IPS-NIHi7 (cell line): ENCODE measurements around the gene RPL22L1.
"Not testable (repeated sequence)": the region's sequence is repeated elsewhere in the genome, so short reads cannot be mapped to it uniquely, and the experiment has no call there.

Experiments used
- DNase-seq: peaks from one replicate; pipeline ENCODE4 v3.0.0; 2012; ENCODE audit warnings: mixed read lengths; ENCODE audit errors: extremely low spot score

RPL22L1 gene

DNA sequence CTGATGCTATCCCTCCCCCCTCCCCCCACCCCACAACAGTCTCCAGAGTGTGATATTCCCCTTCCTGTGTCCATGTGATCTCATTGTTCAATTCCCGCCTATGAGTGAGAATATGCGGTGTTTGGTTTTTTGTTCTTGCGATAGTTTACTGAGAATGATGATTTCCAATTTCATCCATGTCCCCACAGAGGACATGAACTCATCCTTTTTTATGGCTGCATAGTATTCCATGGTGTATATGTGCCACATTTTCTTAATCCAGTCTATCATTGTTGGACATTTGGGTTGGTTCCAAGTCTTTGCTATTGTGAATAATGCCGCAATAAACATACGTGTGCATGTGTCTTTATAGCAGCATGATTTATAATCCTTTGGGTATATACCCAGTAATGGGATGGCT, 8.7 kb upstream of the RPL22L1 start:
- not testable (repeated sequence) for DNase-seq

GRCh38 chr3:170877311-170877710, 7.3 kb upstream of the RPL22L1 start:
- DNase-seq = not testable (repeated sequence)

DNA sequence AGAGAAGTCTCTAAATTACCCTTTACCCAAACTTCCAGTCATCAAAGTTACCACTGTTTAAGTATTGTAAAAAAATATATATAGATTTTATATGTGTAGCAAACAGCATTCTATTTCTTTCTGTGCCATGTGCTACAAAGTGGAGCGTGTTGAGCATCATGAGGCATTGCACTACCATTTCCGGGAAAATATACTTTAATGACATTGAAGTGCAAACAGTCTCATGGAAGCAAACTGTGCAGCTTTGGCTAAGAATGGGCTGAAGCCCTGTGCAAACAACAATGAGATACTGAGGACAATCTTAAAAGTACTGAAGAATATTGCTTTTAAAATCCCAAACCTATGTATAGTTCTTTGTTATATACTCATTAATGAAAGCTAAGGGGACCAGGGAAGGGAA, 6.5 kb upstream of the RPL22L1 start:
- no peak for DNase-seq

DNA sequence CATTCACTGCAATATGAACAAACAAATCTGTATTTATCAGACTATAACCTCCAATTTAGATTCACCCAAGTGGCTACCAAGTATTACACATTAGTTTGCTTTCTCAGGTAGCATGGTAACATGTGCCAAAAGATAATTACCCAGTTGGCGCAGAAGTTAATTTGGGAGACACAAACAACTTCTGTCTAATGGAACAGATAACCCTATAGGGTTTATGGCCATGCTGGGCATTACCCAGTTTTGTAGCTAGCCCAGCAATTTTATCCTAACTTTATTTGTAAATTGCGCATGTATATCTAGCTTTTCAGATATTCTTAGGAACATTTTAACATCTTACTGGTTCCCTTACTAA, 780 bp downstream of the RPL22L1 start:
- DNase-seq = no peak

- no peak for DNase-seq
Measured at GRCh38 chr3:170868577-170869238, 1.3 kb downstream of the RPL22L1 start.

DNA sequence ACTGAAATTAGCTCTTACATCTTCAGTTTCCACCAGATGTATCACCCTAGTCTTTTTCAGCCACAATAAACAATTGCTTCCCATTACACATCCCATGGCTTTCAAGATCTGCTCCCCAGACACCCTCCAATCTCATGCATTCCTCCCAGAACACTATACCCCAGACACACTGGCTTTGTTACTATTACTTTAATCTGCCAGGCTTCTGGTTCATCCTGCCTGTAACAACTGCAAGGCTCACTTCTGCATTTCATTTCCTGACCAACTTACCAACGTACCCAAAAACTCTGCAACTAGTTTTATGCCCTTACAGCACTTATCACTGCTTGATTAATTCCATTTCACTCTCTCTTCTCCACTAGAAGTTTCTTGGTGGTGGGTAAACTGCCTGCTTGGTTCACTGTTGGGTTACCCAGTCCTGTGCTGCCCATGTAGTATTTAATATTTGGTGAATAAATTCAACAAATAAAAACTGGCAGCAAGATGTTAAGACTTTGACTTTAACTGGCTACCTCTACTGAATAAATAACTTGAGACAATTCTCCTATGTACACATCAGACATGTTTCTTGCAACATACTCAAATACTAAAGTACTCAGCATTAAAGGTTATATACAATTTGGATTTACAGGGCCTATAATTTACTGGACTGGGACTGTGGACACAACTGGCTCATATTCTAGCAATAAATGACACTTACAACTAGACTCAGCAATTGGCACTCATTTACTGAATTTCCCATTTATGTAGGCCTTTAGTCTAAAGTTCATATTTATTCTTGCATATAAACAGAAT, 2.7 kb downstream of the RPL22L1 start:
- DNase-seq = no peak

GRCh38 chr3:170866499-170866898, 3.5 kb downstream of the RPL22L1 start:
- DNase-seq = no peak

- DNase-seq = no peak
Measured at GRCh38 chr3:170865209-170866094, 4.5 kb downstream of the RPL22L1 start.

- no peak for DNase-seq
Measured at GRCh38 chr3:170864525-170865208, 5.3 kb downstream of the RPL22L1 start.

GRCh38 chr3:170863816-170864215, 6.2 kb downstream of the RPL22L1 start:
- DNase-seq = no peak

DNA sequence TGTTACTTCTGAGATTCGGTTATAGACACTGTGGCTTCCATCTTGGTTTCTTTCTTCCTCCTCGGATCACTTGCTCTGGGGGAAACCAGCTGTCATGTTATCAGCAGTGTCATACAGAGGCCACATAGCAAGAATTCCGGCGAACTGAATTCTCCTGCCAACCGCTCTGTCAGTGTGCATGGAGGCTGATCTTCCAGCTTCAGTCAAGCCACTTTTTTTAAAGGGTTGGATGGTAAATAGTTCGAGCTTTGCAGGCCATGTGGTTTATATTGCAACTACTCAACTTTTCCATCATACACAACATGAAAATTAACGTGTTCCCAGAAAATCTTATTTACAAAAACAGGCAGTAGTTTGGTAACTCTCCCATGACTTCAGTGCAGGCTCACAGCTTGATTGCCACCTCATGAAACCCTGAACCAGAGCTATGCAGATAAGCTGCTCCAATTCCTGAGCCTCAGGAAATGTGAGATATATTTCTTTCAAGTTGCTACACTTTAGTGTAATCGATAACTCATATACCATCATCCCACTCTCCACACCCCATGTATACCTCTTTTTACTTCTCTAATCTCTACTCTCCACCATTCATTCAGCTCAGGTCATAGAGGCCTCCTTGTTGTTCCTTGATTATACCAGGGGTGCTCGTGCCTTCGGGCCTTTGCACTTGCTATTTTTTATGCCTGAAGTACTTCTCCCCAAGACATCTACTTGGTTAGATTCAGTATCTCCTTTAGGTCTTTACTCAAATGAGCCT, 7.2 kb downstream of the RPL22L1 start:
- DNase-seq = no peak

GRCh38 chr3:170858599-170858998, 11.4 kb downstream of the RPL22L1 start:
- DNase-seq = no peak

GRCh38 chr3:170852324-170852723, 17.7 kb downstream of the RPL22L1 start:
- no peak for DNase-seq

- no peak for DNase-seq
Measured at GRCh38 chr3:170848292-170848917, 21.6 kb downstream of the RPL22L1 start.

DNA sequence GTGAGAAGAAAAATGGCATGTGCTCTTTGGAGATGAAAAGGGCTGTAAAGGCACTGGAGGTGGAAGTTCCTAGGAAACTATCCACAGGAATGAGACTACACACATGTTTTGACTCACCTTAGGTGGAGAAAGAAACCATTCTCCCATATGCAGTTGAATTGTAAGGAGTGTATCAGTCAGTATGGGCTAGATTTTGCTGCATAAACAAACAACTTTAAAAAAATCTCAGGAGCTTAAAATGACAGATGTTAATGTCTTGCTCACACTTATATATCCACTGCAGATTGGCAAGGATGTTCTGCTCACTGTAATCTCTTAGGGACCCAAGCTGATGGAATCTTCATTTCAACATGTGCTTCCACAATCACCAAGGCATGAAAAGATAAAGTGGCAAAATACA, 25.6 kb downstream of the RPL22L1 start:
- no peak for DNase-seq

DNA sequence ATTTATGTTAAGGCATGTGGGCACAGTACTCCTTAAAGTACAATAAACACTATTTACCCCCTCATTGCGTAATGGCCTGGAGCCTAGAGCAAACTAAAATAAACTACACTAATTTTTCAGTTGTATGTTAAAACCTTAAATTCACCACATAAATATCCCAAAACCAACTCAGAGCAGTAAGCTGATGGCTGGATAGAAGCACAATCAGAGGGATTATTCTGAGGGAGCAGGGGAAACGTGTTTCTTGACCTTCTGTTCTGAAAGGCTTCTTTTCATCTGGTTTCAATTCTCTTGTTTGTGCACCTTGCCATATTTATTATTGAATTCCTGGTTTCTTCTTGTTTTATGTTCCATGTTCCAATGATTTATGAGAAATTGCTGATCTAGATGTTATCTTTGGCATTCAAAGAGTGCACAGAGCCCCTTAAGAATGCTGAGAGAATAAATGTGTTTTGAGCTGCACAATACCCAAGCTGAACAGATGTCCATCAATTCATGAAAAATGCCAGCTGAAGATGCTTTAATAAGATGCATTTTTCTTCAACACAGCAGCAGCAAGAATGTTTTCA, 29.6 kb downstream of the RPL22L1 start:
- DNase-seq = no peak

DNA sequence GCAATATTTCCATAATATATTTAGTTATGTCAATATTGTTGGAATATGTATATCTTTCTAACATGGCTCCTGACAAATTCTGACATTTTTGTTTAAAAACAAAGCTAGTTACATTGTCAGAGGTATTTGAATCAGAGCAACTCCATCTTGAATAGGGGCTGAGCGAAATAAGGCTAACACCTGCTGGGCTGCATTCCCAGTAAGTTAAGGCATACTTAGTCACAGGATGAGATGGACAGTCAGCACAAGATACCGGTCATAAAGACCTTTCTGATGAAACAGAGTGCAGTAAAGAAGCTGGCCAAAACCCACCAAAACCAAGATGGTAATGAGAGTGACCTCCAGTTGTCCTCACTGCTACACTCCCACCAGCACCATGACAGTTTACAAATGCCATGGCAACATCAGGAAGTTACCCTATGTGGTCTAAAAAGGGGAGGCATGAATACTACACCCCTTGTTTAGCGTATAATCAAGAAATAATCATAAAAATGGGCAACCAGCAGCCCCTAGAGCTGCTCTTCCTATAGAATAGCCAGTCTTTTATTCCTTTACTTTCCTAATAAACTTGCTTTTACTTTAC, 30.4 kb downstream of the RPL22L1 start:
- no peak for DNase-seq

DNA sequence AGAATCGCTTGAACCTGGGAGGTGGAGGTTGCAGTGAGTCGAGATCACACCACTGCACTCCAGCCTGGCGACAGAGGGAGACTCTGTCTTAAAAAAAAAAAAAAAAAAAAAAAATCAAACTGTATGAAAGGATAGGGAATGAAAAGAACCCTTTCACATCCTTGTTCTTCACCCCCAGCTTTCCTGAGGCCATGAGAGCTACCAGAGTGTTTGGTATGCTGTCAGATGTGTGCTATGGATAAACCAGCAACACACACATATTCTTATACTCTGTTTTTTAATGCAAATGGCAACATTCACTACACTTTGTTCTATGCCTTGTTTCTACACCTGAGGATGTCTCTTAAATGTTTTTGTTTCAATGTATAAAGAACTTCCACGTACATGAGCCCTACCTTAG, 33.5 kb downstream of the RPL22L1 start:
- DNase-seq = no peak

- DNase-seq = peak; percentile 23
Measured at GRCh38 chr3:170835336-170835735, 34.7 kb downstream of the RPL22L1 start.

DNA sequence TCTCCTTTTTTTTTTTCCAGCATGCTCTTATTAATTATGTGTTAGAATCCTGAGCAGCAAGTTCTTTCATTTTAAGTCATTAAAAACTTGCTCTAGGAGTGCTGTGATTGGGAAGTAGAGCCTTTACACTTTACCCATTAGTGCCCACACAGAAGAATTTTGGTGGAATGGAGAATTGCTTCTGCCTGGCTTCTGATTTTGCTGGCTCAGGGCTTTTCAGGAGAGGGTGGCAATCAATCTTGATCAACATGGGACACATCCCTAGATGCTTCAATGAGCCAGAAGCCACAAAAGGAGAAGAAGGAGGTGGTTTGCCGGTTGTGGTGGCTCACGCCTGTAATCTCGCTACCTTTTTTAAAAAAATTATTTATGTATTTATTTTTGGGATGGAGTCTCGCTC, 39.4 kb downstream of the RPL22L1 start:
- no peak for DNase-seq
